ENCODE measurements around the gene PLXNB3.
A peak's percentile ranks its signal among the peaks of the same experiment; 100 is the strongest.

The PLXNB3 gene

DNA sequence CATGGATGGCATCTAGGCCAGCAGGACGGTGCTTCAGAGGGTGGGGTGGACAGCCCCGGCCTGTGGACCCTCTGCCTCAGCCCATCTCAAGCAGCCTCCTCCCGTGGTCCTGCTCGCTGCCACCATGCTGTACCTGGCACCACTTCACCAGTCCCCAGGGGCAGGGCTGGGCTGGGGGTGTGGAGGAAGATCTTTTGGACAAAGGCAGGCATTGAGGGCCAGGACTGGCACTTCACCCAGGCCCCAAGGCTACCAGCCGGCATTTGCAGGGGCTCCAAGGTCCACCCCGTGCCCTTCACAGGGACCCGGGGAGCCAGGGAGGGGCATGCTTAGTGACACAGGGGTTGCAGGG lies 713 bp downstream of the PLXNB3 start:
- no peak for TF ChIP-seq CTCF (IDR thresholded peaks at IDR 0.05; ENCODE audit: low read depth, low read length, missing control alignments)
- no peak overlapping the region; the same call in 1 of the 2 replicates for H3K4me3 ChIP-seq (replicated peaks; ENCODE audit: low read depth, low read length)
- DNase-seq (ENCODE audit: extremely low read depth, low read depth): no peak

DNA sequence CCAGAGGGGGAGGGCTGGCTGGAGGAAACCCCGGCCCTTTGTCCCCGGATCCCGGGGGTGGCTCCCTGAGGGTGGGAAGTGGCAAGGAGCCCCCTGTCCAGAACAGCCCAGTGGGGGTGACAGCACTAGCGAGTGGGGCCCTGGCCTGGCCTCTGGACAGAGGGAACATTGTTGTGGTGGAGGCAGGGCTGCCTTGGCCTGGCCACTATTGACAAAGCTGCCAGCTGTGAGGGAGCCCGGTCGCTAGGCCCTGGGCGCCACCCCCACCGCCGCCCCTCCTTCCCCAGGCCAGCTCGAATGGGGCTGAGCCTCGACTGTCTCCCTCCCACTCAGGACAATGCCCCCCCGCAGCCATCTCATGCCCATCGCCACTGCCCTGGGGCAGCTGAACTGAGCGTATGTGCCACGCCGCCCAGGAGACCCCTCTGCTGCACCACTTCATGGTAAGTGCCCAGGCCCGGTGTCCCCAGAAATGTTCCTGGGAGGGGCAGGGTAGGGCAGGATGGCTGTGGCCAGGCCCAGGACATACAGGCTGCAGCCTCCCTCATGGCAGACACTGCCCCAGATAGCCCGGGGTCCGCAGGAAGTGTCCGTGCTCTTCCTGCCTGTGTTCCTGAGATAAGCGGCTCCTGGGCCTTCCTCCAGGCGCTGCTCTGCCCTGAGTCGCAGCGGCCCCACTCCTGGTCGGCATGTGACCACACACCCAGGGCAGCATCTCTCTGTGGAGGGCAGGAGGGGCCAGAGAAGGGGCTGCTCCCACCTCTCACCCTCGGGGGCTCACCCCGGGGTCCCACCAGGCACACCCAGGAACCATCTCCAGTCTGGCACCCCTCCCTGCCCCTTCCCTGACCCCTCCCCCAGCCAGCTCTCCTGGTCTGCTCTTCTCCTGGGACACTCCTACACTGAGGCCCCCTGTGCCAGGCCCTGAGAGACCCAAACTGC lies 1.4 kb downstream of the PLXNB3 start:
- peak overlapping the region; percentile 48 for H3K4me3 ChIP-seq (replicated peaks; ENCODE audit: low read depth, low read length)

DNA sequence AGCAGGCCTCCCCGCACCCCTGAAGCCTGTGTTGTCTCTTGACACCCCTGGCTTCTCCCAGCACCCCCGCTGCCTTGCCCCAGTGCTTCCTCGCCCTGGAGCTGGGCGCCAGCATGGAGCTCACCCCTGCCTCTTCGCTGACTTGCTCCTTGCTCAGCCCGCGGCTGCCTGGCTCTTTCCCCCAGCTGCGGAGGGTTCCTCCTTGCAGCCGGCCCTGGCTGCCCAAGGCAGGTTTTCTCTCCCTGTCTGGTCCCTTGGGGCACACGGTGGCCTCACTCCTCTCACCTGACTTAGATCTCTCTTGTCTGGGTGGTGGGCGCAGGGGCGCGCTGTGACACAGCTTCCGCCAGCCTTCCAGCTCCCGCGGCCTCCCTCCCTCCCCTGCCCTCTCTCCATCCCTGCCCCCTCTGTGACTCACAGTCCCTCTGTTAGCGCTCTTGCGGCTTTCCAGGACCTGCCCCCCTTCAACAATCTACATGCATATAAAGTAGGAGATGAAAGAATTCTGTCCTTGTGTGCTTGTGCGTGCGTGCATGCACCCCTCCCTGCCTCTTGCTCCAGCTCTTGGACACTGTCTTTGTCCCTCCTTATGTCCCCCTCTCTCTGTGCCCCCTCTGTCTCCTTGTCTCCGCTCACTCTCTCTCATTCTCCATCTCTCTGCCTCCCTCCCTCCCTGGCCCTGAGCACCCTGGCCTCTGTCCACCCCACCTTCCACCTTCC lies 2.2 kb downstream of the PLXNB3 start:
- DNase-seq (ENCODE audit: extremely low read depth, low read depth): peak; percentile 27

More for the DNA sequence above, 1.4 kb downstream of the PLXNB3 start:
- TF ChIP-seq CTCF (IDR thresholded peaks at IDR 0.05; ENCODE audit: low read depth, low read length, missing control alignments): no peak
- DNase-seq (ENCODE audit: extremely low read depth, low read depth): no peak

DNA sequence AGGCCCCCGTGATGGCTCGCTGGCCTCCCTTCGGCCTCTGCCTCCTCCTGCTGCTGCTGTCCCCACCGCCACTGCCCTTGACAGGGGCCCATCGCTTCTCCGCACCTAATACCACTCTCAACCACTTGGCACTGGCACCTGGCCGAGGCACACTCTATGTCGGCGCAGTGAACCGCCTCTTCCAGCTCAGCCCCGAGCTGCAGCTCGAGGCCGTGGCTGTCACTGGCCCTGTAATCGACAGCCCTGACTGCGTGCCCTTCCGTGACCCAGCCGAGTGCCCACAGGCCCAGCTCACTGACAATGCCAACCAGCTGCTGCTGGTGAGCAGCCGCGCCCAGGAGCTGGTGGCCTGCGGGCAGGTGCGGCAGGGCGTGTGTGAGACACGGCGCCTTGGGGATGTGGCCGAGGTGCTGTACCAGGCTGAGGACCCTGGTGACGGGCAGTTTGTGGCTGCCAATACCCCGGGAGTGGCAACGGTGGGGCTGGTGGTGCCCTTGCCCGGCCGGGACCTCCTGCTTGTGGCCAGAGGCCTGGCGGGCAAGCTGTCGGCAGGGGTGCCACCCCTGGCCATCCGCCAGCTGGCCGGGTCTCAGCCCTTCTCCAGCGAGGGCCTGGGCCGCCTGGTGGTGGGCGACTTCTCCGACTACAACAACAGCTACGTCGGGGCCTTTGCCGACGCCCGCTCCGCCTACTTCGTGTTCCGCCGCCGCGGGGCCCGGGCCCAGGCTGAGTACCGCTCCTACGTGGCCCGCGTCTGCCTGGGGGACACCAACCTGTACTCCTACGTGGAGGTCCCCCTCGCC lies 3.0 kb downstream of the PLXNB3 start:
- no peak for DNase-seq (ENCODE audit: extremely low read depth, low read depth)
- H3K4me3 ChIP-seq (replicated peaks; ENCODE audit: low read depth, low read length): no peak overlapping the region
- TF ChIP-seq CTCF (IDR thresholded peaks at IDR 0.05; ENCODE audit: low read depth, low read length, missing control alignments): no peak

More for the DNA sequence above, 2.2 kb downstream of the PLXNB3 start:
- TF ChIP-seq CTCF (IDR thresholded peaks at IDR 0.05; ENCODE audit: low read depth, low read length, missing control alignments): no peak
- peak overlapping the region; percentile 48 for H3K4me3 ChIP-seq (replicated peaks; ENCODE audit: low read depth, low read length)

GRCh38 chrX:153767674-153768055 lies 3.6 kb downstream of the PLXNB3 start:
- no peak for TF ChIP-seq CTCF (IDR thresholded peaks at IDR 0.05; ENCODE audit: low read depth, low read length, missing control alignments)
- H3K4me3 ChIP-seq (replicated peaks; ENCODE audit: low read depth, low read length): no peak overlapping the region
- no peak for DNase-seq (ENCODE audit: extremely low read depth, low read depth)

- TF ChIP-seq CTCF (IDR thresholded peaks at IDR 0.05; ENCODE audit: low read depth, low read length, missing control alignments): no peak
- no peak for DNase-seq (ENCODE audit: extremely low read depth, low read depth)
- no peak overlapping the region for H3K4me3 ChIP-seq (replicated peaks; ENCODE audit: low read depth, low read length)
These were observed 4.5 kb downstream of the PLXNB3 start for GRCh38 chrX:153768311-153769157.

Measured in HFF-Myc (cell line).